Middle frontal gyrus (tissue), 1 donor: ENCODE data around the gene OSBPL1A.

Source experiments
- DNase-seq: peaks from one replicate; pipeline ENCODE4 v3.0.0-alpha.2; 2015; ENCODE audit warnings: low spot score; ENCODE audit errors: extremely low spot score

OSBPL1A gene

DNA sequence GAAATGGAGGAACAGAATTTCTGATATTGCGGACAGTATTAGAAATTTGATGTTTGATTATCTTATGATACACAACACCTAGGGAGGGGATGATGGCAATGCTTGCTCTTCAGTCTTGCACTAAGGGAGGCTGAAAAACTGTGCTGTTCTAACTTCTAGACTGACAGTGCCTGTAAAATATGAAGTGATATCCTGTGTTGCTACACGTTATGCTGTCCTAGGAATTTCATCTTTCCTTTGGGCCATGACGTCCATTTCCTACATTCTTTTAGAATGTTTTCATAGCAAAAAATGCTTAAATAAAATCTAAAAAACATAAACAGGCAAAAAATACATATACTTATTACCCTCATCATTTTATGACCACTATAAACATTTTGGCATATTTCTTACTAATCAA is 55.3 kb downstream of the OSBPL1A start:
- no peak for DNase-seq

DNA sequence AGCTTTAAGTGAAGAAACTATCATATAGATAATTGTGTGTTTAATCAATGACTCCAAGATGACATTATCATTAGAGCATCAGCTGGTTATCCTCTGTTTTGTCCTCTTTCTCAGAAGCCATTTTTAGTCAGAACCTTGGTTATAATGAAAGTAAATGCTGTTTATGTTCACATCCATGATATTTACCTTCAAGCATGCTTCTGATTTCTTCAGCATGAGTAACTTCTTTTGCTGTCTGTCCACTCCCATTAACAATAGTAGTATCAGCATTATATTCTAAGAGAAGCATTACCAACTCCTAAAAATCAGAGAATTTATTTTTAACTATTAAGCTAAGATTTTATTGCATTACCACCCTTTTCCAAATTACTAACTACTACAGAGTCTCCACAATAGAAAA is 56.3 kb downstream of the OSBPL1A start:
- no peak for DNase-seq

GRCh38 chr18:24333084-24333483 is 64.5 kb downstream of the OSBPL1A start:
- DNase-seq: no peak

DNA sequence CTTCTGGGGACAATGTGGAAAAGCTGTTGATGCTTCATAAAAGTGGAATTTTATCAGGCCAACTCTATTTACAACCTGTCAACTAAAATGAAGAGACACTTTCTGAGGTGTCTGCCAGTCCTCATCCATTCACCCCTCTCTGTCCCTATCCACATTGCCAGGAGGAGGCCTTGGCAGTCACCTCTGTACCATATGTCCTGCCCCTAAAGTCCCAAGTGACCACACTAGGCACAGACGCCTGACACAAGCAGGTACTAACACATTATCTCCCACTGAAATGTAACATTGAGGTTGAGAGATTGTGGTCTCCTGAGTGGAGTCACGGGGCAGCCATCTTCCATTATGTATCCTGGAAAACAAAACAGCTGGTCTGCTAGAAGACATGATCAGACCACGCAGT is 71.4 kb downstream of the OSBPL1A start:
- DNase-seq: no peak

- DNase-seq: no peak
Measured at GRCh38 chr18:24322584-24323136, 75.0 kb downstream of the OSBPL1A start.

- no peak for DNase-seq
Measured at GRCh38 chr18:24321071-24321470, 76.6 kb downstream of the OSBPL1A start.

DNA sequence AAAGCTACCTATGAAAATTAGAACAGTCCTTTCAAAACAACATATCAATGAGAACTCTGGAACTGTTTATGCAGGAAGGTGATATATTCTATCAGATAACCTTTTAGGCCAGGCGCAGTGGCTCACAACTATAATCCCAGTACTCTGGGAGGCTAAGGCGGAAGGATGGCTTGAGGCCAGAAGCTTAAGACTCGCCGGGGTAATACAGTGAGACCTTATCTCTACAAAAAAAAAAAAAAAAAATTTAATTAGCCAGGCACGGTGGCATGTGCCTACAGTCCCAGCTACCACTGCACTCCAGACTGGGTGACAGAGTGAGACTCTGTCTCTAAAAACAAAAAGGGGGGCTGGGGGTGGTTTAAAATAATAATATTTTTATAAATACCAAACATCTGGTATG is 77.9 kb downstream of the OSBPL1A start:
- DNase-seq: no peak

DNA sequence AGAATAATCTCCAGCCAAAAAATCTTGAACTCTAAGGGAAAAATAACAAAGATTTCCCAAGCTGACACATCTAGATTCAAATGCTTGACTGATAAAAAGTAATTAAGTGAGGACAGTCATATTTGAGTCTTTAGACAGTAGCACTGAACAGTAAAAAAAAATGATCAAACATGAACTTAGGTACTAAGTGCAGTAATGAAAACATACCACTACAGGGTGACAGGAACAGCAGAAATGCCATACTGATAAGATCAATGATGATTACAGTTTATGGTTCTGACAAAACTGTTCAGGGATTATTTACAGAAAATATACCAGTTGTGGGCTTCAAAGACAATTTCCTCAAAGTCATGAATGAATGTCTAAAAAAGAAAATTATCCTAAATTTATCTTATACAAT is 80.3 kb downstream of the OSBPL1A start:
- DNase-seq: no peak

GRCh38 chr18:24315170-24315569 is 82.5 kb downstream of the OSBPL1A start:
- DNase-seq: no peak

DNA sequence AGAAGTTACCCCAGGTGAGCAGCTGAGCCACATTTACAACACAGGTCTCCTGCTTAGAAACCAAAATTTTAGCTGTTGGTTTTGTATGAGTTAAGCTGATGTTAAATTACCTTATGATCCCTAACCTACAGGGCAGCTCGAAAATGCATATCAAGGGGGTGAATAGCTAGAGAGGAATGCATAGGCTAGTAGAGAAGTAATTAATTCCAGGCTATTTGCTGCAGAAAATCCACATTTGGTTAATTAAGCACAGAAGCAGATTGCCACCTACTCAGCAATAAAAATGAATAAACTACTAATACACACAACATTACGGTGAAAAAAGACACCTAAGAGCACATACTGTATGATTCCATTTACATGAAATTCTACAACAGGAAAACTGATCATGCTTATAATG is 91.4 kb downstream of the OSBPL1A start:
- no peak for DNase-seq

GRCh38 chr18:24300703-24301102 is 96.9 kb downstream of the OSBPL1A start:
- DNase-seq: no peak

DNA sequence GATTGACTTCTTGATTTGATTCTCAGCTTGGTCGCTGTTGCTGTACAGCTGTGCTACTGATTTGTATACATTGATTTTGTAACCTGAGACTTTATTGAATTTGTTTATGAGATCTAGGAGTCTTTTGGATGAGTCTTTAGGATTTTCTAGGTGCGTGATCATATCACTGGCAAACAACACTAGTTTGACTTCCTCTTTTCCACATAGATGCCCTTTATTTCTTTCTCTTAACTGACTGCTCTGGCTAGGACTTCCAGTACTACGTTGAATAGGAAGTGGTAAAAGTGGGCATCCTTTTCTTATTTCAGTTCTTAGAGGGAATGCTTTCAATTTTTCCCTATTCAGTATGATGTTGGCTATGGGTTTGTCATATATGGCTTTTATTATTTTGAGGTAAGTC is 101.3 kb downstream of the OSBPL1A start:
- no peak for DNase-seq

- no peak for DNase-seq
Measured at GRCh38 chr18:24293254-24293653, 104.4 kb downstream of the OSBPL1A start.

GRCh38 chr18:24278591-24278990 is 119.0 kb downstream of the OSBPL1A start:
- no peak for DNase-seq

DNA sequence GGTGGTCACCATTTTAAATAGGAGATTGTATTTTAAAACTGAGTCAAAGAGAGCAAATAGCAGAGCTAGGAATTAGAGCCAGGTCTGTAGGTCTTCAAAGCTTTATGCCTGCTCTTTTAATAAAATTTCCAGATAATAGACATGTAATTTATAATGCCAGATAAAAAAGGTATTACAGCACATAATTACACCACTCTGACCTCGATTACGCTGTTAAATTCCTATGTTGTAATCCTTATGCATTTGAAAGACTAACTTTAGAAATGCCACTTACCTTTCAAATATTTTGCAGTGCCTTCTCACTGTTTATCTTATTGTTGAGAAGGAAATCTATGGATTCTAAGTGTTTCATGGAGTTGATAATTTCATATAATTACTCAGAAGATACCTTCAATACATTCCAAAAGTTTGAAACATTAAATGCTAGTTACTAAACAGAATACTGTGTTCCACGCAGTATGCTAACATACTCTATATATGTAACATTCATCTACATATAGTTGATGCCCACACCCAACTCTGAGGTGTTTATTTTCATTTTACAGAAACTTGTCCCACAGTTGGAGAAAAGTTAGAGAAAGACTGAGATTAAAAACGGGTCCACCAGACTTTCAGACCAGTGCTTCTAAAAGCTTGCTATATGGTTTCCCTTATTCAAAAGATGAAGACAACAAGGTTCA is 120.0 kb downstream of the OSBPL1A start:
- DNase-seq: no peak

GRCh38 chr18:24276994-24277393 is 120.6 kb downstream of the OSBPL1A start:
- no peak for DNase-seq

DNA sequence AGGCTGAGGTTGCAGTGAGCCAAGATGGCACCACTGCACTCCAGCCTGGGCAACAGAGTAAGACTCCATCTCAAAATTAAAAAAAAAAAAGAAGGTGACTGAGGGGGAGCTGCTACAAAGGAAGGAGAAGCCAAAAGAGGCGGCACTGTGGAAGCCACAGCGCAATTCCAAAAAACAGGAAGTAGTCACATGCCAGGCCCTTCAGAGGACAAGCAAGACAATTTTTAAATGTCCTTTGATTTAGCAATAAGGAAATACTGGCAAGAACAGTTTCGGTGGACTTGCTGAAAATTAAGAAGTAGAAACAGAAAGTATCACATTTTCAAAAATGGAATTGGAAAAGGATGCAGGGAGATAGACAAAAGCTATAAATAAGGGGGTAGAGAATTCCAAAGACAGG is 122.8 kb downstream of the OSBPL1A start:
- no peak for DNase-seq

- no peak for DNase-seq
Measured at GRCh38 chr18:24273596-24273995, 124.0 kb downstream of the OSBPL1A start.

DNA sequence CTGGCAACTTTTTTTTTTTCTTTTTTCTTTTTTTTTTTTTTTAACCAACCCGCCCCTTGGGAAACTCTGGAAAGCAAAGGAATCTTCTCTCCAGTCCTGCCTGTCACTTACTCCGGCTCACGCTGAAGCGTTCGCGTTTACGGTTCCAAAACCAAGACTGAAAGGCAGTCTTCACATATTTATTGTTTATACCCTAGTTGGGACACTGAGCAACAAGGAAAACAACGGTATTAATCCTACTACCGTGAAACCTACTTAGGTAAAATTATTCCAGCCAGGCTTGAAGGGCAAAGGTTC is 125.4 kb downstream of the OSBPL1A start:
- DNase-seq: no peak

- DNase-seq: no peak
Measured at GRCh38 chr18:24271381-24272228, 126.0 kb downstream of the OSBPL1A start.

DNA sequence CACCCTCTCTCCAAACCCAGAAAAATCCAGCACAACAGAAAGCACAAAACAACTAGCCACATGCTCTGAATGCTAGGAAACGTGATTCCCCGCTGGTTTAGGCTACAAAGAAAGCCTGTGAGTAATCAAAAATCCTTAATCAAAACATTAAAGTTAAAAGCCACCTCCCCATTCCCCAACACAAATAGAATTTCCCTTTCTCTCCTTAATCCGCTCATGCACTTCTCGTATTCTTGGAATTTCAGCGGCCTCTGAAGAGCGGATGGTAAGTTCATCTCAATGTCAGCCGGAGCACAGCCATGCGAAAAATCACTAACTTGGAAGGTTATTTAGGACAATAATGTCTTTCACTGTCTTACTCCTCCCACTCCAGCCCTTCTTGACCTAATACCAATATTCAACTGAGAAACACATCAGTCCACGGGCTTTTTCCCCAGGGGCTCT is 126.7 kb downstream of the OSBPL1A start:
- DNase-seq: no peak

GRCh38 chr18:24270358-24270936 is 127.2 kb downstream of the OSBPL1A start:
- DNase-seq: no peak
